ENCODE results near the gene PEX16.

Gene PEX16

GRCh38 chr11:45924036-45924915 lies 6.6 kb upstream of the PEX16 start:
- TF ChIP-seq, protein P1, sequence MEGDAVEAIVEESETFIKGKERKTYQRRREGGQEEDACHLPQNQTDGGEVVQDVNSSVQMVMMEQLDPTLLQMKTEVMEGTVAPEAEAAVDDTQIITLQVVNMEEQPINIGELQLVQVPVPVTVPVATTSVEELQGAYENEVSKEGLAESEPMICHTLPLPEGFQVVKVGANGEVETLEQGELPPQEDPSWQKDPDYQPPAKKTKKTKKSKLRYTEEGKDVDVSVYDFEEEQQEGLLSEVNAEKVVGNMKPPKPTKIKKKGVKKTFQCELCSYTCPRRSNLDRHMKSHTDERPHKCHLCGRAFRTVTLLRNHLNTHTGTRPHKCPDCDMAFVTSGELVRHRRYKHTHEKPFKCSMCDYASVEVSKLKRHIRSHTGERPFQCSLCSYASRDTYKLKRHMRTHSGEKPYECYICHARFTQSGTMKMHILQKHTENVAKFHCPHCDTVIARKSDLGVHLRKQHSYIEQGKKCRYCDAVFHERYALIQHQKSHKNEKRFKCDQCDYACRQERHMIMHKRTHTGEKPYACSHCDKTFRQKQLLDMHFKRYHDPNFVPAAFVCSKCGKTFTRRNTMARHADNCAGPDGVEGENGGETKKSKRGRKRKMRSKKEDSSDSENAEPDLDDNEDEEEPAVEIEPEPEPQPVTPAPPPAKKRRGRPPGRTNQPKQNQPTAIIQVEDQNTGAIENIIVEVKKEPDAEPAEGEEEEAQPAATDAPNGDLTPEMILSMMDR (IDR thresholded peaks at IDR 0.05; ENCODE audit: low read depth, low read length, missing control alignments), result no peak
- DNase-seq (ENCODE audit: low read depth), result no peak
- no peak overlapping the region for H3K4me3 ChIP-seq (ENCODE audit: low read depth, low read length)

- TF ChIP-seq, protein P1 (IDR thresholded peaks at IDR 0.05; ENCODE audit: low read depth, low read length, missing control alignments), result no peak
- DNase-seq (ENCODE audit: low read depth), result no peak
- H3K4me3 ChIP-seq (ENCODE audit: low read depth, low read length), result no peak within 1 kb of the TSS
Measured at GRCh38 chr11:45922425-45923082, 4.9 kb upstream of the PEX16 start, which contains the start of gene LARGE2. Gene LARGE2, plus strand, starts transcription at chr11:45922656. Its CDS starts 227 bp downstream, at chr11:45922883.

DNA sequence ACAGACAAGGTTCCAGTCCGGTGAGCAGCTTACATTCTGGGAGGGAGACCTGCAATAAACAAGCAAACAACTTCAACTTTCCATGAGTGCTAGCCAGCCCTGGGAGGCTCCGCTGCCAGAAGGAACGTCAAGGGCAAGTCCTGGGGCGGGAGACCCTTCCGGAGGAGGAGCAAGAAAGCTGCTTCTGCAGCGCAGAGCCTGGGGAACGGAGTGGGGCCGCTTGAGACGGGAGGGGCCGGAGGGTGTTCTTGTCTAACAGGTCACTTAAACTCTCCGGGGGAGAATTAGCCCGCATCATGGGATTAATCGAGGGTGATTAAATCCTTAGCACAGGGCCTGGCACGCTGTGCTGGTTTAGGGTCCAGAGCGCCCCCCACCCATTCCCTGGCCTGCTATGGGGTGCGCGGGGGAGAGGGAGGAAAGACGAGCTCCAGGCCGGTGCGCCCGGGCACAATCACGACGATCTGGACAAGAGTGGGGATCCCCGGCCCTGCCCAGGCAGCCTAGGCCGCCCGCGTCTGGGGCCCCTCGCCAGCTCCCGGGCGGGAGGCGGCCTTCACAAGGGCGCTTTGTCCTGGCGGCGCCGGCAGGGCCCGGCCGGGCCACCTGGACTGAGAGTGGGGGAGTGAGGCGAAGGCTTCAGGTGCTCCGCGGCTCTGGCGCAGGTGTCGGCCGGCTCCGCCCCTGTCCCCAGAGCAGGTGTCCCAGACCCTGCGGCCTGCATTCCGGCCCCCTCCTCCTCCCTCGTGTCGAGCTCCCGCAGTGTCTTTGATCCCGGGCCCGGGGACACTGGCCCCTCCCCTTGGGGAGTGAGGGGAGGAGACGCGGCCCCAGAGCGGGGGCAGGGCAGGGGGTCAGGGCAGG lies 4.1 kb upstream of the PEX16 start:
- no peak overlapping the region for H3K4me3 ChIP-seq (ENCODE audit: low read depth, low read length)
- TF ChIP-seq, protein P1 (IDR thresholded peaks at IDR 0.05; ENCODE audit: low read depth, low read length, missing control alignments), result no peak
- no peak for DNase-seq (ENCODE audit: low read depth)

DNA sequence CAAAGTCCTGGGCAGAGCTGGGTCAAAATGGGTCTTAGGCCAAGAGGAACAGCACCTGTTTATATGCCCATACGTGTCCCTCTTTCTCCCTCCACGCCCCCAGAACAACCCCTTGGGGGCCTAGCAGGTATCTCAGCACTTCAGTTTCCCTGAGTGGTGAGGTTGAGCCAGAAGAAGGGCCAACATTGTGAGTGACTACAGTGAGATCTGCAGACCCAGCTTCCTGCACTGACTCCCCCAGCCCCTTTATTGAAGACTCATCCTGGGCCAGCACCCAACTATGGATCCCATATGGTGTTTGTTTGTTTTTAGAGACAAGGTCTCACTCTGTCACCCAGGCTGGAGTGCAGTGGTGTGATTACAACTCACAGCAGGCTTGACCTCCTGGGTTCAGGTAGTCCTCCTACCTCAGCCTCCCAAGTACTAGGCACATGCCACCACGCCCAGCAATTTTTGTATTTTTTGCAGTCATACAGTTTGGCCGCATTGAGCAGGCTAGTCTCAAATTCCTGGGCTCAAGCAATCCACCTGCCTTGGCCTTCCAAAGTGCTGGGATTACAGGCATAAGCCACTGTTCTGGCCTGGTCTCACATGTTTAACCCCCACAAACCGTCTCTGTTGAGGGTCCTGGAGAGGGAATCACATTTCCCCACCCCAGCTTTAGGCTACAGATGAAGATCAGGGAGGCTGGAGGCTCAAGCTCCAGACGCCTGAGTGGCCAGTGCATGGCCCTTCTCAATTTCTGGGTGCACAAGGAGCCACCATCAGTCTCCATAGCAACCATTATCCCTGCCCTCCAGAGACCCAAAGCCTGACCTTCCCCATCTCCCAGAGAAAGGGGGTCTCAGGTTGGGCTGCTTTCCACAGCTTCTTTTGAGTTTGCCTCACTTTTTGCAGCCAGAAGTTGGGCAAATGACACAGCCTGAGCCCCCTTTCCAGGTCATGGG lies 3.1 kb upstream of the PEX16 start:
- TF ChIP-seq, protein P1 (IDR thresholded peaks at IDR 0.05; ENCODE audit: low read depth, low read length, missing control alignments), result no peak
- no peak for DNase-seq (ENCODE audit: low read depth)
- no peak overlapping the region for H3K4me3 ChIP-seq (ENCODE audit: low read depth, low read length)

DNA sequence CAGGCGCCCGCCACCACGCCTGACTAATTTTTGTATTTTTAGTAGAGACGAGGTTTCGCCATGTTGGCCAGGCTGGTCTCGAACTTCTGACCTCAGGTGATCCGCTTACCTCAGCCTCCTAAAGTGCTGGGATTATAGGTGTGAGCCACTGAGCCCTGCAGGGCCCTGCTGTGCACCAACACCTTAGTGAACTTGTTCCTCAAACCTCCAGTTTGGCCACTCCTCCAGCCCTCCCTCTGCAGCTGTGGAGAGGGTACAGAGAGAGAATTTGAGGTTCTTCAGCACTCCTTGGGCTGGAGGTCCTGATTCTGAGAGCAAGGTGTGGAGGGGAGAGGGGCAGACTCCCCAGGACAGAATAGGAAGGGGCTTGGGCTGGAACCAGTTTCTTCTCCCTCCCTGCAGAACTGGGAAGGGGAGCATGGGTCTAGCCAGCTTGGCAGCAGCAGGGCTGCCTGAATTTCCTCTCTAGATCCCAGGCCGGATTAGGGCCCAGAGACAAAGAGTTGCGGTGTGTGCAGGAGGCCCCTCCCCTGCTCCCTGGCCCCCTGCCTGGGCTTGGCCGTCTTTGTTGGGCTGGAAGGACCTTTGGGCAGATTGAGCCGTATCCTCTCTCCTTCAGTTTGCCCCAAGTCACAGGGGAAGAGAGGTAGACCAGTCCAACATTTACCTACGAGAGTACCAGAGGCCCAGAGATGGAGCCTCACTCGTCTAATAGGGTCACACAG lies 2.3 kb upstream of the PEX16 start:
- DNase-seq (ENCODE audit: low read depth), result no peak
- TF ChIP-seq, protein P1 (IDR thresholded peaks at IDR 0.05; ENCODE audit: low read depth, low read length, missing control alignments), result no peak
- no peak overlapping the region for H3K4me3 ChIP-seq (ENCODE audit: low read depth, low read length)

All from GM12864 (cell line).